ENCODE data around the gene TTC19.

Gene TTC19, protein sequence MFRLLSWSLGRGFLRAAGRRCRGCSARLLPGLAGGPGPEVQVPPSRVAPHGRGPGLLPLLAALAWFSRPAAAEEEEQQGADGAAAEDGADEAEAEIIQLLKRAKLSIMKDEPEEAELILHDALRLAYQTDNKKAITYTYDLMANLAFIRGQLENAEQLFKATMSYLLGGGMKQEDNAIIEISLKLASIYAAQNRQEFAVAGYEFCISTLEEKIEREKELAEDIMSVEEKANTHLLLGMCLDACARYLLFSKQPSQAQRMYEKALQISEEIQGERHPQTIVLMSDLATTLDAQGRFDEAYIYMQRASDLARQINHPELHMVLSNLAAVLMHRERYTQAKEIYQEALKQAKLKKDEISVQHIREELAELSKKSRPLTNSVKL

DNA sequence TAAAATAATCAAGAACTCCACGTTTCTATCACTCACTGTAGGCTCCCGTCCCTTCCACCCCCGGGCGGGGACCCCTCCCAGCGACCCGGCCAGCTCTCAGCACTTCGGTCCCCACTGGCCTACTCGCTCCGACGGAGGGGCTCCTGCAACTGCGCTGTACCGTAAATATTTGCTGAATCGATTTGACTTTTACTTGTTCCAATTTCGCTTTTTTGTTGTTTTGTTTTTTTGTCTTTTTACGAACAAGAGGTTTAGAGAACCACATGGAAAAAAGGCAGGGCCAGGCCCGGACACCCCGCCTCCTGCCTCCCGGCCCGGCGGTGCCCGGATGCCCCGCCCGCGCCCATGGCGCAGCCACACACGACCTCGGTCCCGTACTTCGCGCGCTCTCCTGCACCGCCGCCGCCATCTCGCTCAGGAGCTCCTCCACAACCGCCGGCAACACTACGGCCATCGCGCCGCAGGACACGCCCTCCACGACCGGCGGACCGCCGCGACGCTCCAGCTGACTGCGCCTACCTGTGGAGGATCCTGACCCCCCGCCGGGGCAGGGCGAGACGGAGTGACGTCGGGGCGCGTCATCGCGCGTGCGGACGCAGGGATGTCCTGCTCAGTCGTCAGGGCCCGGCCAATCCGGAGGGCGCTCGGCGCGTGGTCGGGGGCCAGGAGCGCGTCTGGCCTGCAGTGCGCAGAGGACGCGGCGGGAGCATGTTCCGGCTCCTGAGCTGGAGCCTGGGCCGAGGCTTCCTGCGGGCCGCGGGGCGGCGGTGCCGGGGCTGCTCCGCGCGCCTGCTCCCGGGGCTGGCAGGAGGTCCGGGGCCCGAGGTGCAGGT is at the start of gene TTC19, which contains the start of gene ZSWIM7:
Gene TTC19, plus strand, starts transcription at position 684 of the 833 bp plus-strand sequence. Its CDS starts 25 bp downstream, at position 709.
Gene ZSWIM7, minus strand, starts transcription at position 564 of the 833 bp plus-strand sequence. Its CDS starts 110 bp downstream, at position 454.
- DNase-seq: peak; percentile 77 to 90 (median 83)

DNA sequence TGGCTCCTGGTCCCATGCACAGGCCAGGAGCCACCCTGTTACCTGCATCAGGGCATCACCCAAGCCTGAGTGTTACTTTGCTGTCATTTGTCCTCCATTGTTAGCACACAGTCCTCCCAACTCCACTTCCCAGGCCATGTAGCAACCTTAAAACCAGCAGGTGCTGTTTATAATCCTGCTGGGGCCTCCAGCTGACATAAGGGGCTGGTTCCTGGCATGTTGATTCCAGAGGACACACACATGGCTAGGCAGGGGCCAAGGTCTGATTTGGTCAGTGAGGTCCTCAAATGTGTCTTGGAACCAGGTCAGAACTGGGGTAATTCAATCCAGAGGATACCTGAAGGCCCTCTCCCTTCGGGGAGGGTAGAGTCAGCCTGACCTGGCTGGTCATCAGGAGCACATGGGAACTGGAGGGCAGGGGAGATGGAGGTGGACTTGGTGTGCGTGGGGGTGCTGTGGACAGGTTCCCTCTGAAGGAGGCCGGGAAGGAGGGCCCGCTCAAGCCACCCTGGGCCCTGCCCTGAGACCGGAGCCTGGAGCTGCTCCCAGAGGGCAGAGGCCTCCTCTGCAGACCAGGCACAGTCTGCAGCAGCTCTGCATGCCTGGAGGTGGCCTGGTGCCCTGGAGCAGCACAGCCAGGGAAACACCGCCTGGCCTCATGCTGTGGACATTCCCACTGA is 48.1 kb upstream of the TTC19 start:
- no peak for DNase-seq

DNA sequence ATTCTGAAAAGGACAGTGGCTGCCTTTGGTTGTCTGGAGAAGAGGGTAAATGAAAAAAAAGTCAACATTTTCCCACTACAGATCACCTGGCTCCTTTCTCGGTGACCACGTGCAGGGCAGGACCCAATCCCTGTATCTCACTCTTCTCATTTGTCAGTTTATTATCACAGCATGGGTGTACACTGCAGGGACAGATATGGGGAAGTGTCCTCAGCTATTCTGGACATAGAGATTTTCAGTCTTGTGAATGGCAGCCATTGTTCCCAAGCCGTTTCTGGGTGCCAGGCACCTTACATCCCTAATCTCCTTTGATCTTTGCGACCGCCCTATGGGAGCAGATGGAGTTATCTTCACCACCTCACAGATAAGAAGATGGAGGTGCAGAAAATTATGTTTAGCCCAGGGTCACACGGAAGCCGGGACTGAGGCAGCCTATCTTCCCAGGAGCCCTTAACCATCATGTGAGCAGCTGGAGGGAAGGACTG is 47.5 kb upstream of the TTC19 start:
- no peak for DNase-seq

DNA sequence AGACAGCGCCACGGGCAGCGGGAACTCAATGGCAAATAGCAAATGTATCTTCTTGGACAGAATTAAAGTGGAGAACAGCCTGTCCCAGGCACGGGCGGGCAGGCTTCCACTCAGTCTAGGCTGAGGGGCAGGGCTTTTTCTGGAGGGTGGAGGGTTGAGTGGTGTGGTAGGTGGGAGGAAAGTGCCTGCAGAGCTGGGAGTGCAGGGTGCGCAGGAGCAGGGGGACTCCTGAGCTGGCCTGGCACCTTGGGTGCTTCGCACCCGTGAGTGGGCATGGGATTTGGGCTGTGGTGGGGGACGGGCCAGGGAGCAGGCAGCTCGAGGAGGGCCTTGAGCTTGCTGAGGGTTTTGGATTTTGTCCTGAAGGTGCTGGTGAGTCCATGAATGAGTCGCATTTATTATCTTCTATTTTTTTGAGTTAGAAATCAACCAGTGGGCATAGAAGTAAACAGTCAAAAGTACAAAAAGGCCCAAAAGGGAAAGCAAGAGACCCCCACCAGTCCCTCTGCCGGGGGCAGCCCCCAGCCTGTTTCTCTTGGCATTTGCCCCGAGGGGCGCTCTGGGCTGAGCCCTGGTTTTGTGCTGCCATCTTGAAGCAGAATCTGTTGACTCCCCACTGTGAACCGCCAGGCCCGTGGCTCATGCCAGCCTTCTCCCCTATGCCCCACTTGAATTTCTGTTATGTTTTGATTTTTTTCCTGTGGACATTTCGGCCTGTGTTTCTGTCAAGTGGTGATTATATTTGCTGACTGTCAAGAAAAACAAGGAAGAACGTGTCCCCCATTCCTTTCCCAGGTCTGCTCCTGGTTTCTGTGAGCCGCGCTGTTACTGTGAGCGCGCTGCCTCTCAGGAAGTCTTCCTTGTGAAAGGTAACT is 46.5 kb upstream of the TTC19 start:
- DNase-seq: no peak

- DNase-seq: no peak
Observed at GRCh38 chr17:15954222-15954621, 45.4 kb upstream of the TTC19 start.

DNA sequence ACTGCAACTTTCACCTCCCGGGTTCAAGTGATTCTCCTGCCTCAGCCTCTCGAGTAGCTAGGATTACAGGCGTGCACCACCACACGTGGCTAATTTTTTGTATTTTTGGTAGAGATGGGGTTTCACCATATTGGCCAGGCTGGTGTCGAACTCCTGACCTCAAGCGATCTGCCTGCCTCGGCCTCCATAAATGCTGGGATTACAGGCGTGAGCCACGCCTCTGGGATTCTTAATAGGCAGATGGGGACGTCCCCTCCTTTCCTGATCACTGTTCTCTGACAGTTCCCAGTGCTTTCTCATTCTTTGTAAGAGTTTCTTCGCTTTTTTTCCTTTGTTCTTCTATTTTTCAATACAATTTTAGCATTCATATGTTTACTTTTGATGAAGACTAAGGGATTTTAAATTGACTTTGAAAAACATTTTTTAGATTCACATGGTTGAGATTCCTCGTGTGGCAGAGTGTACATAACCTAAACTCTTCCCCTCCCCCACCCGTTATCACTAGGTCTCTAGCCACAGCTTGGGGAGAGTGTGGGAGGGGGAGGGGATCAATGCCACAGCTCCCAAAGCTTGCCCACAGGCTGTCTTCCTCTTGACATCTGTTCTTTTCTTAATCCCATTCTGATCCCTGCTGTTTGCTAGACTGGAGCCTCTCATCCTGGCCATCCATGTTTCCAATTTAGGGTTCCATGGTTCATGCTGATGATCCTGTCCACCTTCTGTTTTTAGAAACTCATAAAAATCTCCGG is 43.7 kb upstream of the TTC19 start:
- no peak for DNase-seq

- DNase-seq: no peak
Observed at GRCh38 chr17:15957206-15957605, 42.4 kb upstream of the TTC19 start.

GRCh38 chr17:15957608-15958307 is 41.9 kb upstream of the TTC19 start:
- no peak for DNase-seq

DNA sequence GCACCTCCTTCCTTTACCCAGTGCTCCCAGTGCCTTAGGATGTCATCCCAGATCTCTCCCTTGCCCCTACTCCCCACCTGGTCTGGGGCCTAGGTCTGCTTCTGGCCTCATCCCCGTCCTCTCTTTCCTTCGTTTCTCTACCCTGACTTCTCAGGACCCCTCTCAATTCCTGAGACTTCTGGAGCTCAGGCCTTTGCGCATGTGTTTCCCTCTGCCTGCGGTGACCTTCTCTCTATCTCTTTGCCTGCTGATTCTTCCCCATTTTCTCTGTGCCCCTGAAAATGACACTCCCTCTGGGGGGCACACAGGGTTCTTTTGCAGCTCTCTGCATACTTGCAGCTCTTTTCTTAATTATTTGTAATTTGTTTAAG is 41.2 kb upstream of the TTC19 start:
- DNase-seq: no peak

DNA sequence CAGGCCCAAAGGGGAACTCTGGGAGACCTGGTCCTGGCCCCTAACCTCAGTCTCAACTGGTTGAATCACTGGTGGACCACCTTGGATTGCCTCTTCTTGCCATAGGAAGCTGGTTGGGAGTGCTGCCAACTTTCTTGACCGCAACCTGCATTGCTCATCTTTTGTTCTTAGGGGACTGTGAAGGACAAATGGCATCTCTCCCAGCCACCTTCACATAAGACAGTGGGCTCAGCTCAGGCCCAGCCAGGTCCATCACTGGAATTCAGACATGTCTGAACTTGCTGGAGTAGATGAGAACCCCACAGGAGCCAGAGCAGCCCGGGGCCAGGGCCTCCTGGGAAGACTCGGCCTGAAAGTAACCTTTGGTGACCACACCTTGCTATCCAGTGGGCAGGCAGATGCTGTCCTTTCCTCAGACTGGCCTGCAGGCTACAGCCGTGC is 35.9 kb upstream of the TTC19 start:
- no peak for DNase-seq

GRCh38 chr17:15965528-15965927 is 34.1 kb upstream of the TTC19 start:
- DNase-seq: no peak

- DNase-seq: peak in 2 of 6 experiments; percentile 24 to 38
Observed at GRCh38 chr17:15966183-15966878, 33.3 kb upstream of the TTC19 start.

- no peak for DNase-seq
Observed at GRCh38 chr17:15966879-15967248, 32.8 kb upstream of the TTC19 start.

GRCh38 chr17:15967706-15968399 is 31.8 kb upstream of the TTC19 start:
- DNase-seq: no peak

GRCh38 chr17:15969463-15969862 is 30.2 kb upstream of the TTC19 start:
- DNase-seq: no peak

- no peak for DNase-seq
Observed at GRCh38 chr17:15970500-15970899, 29.1 kb upstream of the TTC19 start.

GRCh38 chr17:15971098-15971678 is 28.4 kb upstream of the TTC19 start:
- no peak for DNase-seq

GRCh38 chr17:15971882-15972281 is 27.7 kb upstream of the TTC19 start:
- DNase-seq: no peak

- DNase-seq: no peak
Observed at GRCh38 chr17:15972497-15972951, 27.1 kb upstream of the TTC19 start.

Data from stimulated activated naive CD4-positive, alpha-beta T cell (primary cell).